Measurements from ENCODE around the gene HSFX2. TPM values are rescaled to one million over a fixed set of nuclear protein-coding genes. Genes with fewer than 3 reads are reported as not detected.

Gene HSFX2
- total and polyA plus RNA-seq, 2 of the 13 experiments (the other 11 are each of a cell fraction or from before 2014, with no cell fraction given): 0.13 TPM; not detected in 1

GRCh38 chrX:149629730-149630387 is 34.7 kb upstream of the HSFX2 start (continued):
- TF ChIP-seq DMTF1 (CRISPR knock-in tag; IDR thresholded peaks at IDR 0.05) (no peak), ZNF224 (CRISPR knock-in tag; IDR thresholded peaks at IDR 0.05) (no peak), REPIN1 (CRISPR knock-in tag; IDR thresholded peaks at IDR 0.05; ENCODE audit: borderline replicate concordance, low read depth) (no peak), SATB2 (CRISPR knock-in tag; IDR thresholded peaks at IDR 0.05) (no peak)
- TF ChIP-seq, protein P1, sequence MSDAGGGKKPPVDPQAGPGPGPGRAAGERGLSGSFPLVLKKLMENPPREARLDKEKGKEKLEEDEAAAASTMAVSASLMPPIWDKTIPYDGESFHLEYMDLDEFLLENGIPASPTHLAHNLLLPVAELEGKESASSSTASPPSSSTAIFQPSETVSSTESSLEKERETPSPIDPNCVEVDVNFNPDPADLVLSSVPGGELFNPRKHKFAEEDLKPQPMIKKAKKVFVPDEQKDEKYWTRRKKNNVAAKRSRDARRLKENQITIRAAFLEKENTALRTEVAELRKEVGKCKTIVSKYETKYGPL (CRISPR knock-in tag; IDR thresholded peaks at IDR 0.05): no peak

- DNase-seq (ENCODE audit: low spot score) (peak; percentile 55), FAIRE-seq (no peak), ATAC-seq (peak; percentile 51)
- no peaks in the 10 kb centered on the region for H3K36me3 ChIP-seq (replicated peaks in 1 of 2; ENCODE audit: control insufficient read depth in 1 of 2, insufficient read depth in 2 of 2, low read length in 2 of 2)
- CTCF ChIA-PET (ENCODE audit: low intra/inter-chr PET ratio, low total read pairs): no interaction called here
- POLR2A ChIA-PET: no interaction called here
- in situ Hi-C loops (cut with HindIII; ENCODE audit: extremely low pct_ligation_motif_present, low pct_unique_long_range_greater_than_20kb) (no loop called here), intact Hi-C loops (cut with micrococcal nuclease; ENCODE audit: unreplicated experiment) (no loop called here)
- WGBS (ENCODE audit: low lambda C conversion rate): 27% methylated on average over 2 of the region's 2 CpGs
- no TSS peak for BruUV-seq (replicated peaks)
- no peaks in the 10 kb centered on the region for H3K9me3 ChIP-seq (ENCODE audit: low read length)
- H3K4me3 ChIP-seq (replicated peaks in 1 of 3; ENCODE audit: insufficient read depth in 1 of 3, low read depth in 2 of 3, low read length in 3 of 3): no peak overlapping the region
- no peak overlapping the region for H3K27ac ChIP-seq (ENCODE audit: extremely low read length, insufficient read depth, low read length)
- no peak overlapping the region for H3K9ac ChIP-seq (ENCODE audit: insufficient read depth, low read depth, low read length)
- peaks cover 0 to 2% of the 10 kb centered on the region in 2 experiments; a peak in 1 of 5 replicates for H3K27me3 ChIP-seq (ENCODE audit: control insufficient read depth in 1 of 2, insufficient read depth in 2 of 2, low read length in 2 of 2)
- H3K4me2 ChIP-seq (ENCODE audit: low read depth, low read length): 0 out of 2 replicates have a peak overlapping the region, but pooled peaks have one; percentile 27
- H3K4me1 ChIP-seq (ENCODE audit: insufficient read depth, low read length): peaks cover 34% of the 10 kb centered on the region
- no peaks in the 10 kb centered on the region for H4K20me1 ChIP-seq (ENCODE audit: insufficient read depth, low read length)
- no peaks in the 10 kb centered on the region for H3K79me2 ChIP-seq (ENCODE audit: insufficient read depth, low read length)
- no peak overlapping the region for H2AFZ ChIP-seq (ENCODE audit: low read length)
- TF ChIP-seq TEAD3 (CRISPR knock-in tag; optimal IDR thresholded peaks at IDR 0.05; ENCODE audit: borderline replicate concordance) (peak; percentile 57), ARID2 (CRISPR knock-in tag; IDR thresholded peaks at IDR 0.05; ENCODE audit: borderline replicate concordance) (no peak), ZNF781 (CRISPR knock-in tag; IDR thresholded peaks at IDR 0.05; ENCODE audit: borderline replicate concordance, not compliant biosample characterization) (no peak), RXRB (CRISPR knock-in tag; IDR thresholded peaks at IDR 0.05; ENCODE audit: borderline replicate concordance) (0 out of 2 replicates have a peak, but pooled peaks have one; percentile 29), RARA (CRISPR knock-in tag; IDR thresholded peaks at IDR 0.05) (peak; percentile 61), FOXP1 (IDR thresholded peaks at IDR 0.05) (no peak), FOXP1 (CRISPR knock-in tag; IDR thresholded peaks at IDR 0.05) (0 out of 2 replicates have a peak, but pooled peaks have one; percentile 5)
- TF ChIP-seq, protein P1 (CRISPR knock-in tag; IDR thresholded peaks at IDR 0.05): no peak
- TF ChIP-seq, protein P2, sequence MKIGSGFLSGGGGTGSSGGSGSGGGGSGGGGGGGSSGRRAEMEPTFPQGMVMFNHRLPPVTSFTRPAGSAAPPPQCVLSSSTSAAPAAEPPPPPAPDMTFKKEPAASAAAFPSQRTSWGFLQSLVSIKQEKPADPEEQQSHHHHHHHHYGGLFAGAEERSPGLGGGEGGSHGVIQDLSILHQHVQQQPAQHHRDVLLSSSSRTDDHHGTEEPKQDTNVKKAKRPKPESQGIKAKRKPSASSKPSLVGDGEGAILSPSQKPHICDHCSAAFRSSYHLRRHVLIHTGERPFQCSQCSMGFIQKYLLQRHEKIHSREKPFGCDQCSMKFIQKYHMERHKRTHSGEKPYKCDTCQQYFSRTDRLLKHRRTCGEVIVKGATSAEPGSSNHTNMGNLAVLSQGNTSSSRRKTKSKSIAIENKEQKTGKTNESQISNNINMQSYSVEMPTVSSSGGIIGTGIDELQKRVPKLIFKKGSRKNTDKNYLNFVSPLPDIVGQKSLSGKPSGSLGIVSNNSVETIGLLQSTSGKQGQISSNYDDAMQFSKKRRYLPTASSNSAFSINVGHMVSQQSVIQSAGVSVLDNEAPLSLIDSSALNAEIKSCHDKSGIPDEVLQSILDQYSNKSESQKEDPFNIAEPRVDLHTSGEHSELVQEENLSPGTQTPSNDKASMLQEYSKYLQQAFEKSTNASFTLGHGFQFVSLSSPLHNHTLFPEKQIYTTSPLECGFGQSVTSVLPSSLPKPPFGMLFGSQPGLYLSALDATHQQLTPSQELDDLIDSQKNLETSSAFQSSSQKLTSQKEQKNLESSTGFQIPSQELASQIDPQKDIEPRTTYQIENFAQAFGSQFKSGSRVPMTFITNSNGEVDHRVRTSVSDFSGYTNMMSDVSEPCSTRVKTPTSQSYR (CRISPR knock-in tag; IDR thresholded peaks at IDR 0.05; ENCODE audit: borderline replicate concordance): 0 out of 2 replicates have a peak, but pooled peaks have one; percentile 8
- TF ChIP-seq, protein P3, sequence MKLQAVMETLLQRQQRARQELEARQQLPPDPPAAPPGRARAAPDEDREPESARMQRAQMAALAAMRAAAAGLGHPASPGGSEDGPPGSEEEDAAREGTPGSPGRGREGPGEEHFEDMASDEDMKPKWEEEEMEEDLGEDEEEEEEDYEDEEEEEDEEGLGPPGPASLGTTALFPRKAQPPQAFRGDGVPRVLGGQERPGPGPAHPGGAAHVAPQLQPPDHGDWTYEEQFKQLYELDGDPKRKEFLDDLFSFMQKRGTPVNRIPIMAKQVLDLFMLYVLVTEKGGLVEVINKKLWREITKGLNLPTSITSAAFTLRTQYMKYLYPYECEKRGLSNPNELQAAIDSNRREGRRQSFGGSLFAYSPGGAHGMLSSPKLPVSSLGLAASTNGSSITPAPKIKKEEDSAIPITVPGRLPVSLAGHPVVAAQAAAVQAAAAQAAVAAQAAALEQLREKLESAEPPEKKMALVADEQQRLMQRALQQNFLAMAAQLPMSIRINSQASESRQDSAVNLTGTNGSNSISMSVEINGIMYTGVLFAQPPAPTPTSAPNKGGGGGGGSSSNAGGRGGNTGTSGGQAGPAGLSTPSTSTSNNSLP (IDR thresholded peaks at IDR 0.05; ENCODE audit: low read depth, low read length): peak; percentile 59; the same call in 1 of the 2 replicates
These were observed 33.7 kb upstream of the HSFX2 start for GRCh38 chrX:149628768-149629167.
